GM18907 (cell line): ENCODE data around the gene PUM1.

ENCODE experiments used
- ATAC-seq: cut with Tn5 transposase; IDR thresholded peaks from one replicate; pipeline ENCODE4 v1.9.1; 2021; ENCODE audit warnings: mild to moderate bottlenecking, moderate library complexity; ENCODE audit not compliant: unreplicated experiment

PUM1 gene

GRCh38 chr1:30934613-30935012, 130.9 kb downstream of the PUM1 start:
- no peak for ATAC-seq

DNA sequence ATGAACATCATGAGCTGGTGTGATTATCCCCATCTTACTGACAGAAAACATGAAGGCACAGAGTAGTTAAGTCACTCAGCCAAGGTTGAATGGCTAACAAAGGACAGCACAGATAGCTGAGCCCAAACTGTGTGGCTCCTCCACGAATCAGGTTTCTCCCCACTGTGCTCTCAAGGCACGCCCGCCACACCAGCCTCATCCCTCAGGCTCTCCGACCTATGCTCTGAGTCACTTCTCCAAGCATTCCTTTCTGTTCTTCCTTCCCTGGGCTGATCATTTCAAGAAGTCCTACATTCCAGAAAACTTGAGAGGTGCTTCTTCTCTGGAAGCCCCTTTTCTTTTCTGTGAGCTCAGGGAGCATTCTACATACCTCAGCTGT, 131.7 kb downstream of the PUM1 start:
- ATAC-seq: no peak

DNA sequence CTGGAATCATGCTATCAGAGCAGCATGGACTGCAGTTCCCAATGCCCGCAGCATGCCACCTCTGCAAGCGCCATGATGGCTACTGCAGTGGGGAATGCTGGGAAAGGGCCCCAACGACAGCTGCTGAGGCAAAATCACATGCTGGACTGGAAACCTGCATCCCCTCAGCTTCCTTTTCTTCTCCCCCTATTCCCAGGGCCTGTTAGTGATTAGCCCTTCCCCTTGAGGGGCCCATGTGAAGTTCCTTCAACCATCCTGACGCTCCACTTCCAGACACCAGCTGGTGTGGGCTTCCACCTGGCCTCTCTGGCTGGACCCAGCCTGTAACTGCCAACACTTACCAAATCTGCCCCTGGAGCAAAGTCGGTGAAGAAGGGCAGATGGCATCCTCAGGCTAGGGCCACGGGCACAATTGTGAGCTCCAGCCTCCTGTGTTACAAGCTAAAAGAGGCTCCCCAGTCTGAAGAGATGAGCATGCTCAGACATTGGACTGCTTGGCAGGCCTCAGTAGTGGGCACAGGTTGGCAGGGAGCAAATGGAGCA, 134.8 kb downstream of the PUM1 start:
- ATAC-seq: no peak

GRCh38 chr1:30929944-30930525, 135.5 kb downstream of the PUM1 start:
- ATAC-seq: no peak

GRCh38 chr1:30929135-30929889, 136.2 kb downstream of the PUM1 start:
- no peak for ATAC-seq

DNA sequence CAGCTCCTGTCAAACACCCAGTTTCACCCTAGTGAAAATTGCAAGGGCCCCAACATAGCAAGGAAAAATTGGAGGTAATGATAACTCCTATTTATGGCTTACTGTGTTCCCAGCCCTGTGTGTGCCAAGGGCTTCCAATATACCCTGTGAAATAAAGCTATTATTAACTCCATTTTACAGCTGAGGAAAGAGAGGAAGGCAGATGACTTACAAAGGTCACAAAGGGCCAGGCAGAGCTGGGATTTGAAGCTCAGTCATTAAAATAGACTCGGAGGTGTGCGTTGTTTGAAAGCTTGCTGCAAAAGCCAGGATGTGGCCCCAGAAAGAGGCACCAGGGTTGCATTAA, 136.8 kb downstream of the PUM1 start:
- ATAC-seq: no peak

GRCh38 chr1:30928171-30928570, 137.3 kb downstream of the PUM1 start:
- ATAC-seq: no peak

GRCh38 chr1:30927448-30927847, 138.1 kb downstream of the PUM1 start:
- no peak for ATAC-seq

DNA sequence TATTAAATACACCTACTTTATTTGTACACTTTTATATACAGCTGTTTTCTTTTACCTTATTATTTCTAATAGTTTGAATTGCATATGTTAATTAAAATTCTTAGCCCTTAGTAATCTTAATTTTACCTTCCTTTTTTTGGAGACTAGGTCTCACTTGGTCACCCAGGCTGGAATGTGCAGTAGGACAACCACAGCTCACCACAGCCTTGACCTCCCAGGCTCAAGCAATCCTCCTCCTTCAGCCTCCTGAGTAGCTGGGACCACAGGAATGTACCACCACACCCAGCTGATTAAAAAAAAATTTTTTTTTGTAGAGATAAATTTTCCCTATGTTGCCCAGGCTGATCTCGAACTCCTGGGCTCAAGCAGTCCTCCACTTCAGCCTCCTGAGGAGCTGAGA, 141.9 kb downstream of the PUM1 start:
- ATAC-seq: no peak

GRCh38 chr1:30920827-30921226, 144.7 kb downstream of the PUM1 start:
- ATAC-seq: no peak

- no peak for ATAC-seq
These were observed 146.3 kb downstream of the PUM1 start for GRCh38 chr1:30919025-30919881.

- no peak for ATAC-seq
These were observed 149.2 kb downstream of the PUM1 start for GRCh38 chr1:30916296-30916695.

DNA sequence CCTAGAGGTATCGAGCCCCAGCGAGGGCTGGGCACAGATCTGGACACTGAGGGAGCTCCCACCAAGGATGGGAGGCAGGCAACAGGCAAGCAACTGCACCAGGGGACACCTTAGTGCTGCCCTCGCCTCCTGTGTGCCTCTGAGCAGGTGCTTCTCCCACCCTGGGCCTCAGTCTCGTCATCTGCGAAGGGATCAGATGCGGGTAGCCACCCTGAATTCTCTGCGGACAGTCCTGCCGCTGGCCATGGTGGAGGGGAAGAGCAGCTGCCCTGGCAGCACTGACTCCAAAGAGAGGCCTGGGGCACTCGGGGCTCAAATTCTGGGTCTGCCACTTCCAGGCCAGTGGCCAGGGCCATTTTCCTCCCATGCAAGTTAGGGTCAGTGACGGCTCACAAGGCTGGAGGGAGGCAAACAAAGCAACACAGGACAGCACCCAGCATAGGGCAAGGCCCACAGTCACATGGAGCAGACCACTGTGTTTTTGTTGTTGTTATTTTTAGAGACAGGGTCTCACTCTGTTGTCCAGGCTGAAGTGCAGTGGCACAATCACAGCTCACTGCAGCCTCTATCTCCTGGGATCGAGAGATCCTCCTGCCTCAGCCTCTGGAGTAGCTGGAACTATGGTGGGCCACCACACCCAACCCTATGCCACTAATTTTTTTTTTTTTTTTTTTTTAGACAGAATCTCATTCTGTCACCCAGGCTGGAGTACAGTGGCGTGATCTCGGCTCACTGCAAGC, 149.9 kb downstream of the PUM1 start:
- ATAC-seq: no peak

DNA sequence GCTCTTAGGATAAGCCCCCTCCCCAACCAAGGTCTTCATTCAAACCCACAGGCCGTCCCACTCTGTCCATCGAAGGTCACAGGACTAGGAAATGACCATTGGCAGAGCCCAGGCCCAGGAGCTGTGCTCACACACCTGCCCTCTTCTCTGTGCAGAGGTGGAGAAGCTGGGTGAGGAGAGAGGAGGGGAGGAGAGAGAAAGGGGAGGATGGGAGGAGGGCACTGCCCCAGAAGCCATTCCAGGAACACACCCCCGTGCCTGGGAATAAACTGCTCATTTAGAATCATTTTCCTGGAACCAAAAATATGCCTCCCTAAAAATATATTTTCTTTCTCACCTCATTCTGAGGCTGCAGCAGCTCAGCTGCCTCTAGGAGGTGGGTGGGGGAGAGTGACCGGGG, 150.6 kb downstream of the PUM1 start:
- no peak for ATAC-seq

DNA sequence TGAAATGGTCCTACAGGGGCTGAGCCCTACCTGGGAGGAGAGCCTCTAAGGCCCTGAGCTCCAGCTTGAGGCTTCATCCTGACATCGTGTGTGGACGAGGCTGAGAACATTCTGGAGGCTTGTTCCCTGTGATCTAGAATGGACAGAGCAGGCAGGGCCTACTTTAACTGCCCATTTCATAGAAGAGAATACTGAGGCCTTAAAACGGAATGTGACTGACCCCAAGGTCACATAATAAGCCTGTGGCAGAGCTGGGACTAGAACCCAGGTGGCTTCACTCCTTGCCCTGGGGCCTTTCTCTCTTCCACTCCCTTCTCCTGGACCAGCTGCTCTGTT, 151.0 kb downstream of the PUM1 start:
- no peak for ATAC-seq

- no peak for ATAC-seq
These were observed 152.4 kb downstream of the PUM1 start for GRCh38 chr1:30912913-30913652.

DNA sequence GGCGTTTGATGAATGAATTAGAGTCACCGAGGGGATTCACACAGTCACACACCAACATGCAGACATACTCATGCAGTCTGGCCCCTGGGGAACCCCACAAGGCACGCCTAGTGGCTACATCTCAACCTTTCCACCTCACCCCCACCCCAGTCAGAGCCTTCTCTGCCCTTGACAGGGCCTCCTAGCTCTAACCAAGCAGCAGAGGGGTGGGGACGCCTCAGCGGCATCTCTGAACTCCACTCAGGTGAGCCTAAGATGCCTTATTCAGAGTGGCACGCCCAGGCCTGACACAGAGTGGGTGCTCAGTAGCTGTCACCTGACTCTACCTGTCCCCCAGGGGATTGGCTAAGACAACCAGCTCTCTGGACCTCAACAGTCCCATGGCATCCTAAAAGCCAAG, 153.3 kb downstream of the PUM1 start:
- ATAC-seq: no peak

DNA sequence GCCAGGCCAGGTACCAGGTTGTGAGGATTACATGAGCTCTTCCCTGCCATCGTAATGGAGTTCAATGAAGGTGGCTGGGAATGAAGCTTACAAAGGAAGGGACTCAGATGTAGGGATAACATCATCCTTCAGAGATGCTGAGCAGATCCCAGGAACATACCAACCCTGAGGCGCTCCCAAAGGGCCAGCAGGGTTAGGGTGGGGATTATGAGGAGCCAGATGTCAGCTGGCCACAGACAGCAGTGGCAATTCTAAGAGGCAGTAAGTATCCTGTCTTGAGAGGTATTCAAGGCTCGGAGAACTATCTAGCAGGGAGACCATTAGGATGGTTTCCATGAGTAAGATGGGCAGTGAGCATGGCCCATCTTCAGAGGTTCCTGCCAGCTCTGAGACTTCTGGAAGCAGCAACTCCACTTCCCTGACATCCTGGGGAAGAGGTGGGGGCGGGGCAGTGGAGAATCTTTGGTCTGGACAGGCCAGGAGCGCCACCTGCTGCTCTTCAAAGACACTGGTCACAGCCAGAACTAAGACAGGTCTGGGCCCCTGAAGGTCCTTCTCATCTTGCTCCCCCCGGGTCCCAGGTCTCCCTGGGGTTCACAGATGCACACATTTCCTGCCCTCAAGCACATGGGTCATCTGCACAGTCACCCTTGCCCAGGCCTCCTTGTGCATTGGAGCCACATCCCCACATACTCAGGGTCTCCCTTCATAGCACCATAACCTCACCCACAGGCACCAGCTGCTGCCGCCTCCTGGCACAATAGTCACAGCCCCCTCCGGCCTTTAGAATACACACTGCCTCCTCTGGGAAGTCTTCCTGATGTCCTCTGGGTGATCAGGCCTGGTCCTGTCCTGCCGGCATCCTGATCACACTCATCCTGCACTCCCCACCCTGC, 154.2 kb downstream of the PUM1 start:
- no peak for ATAC-seq

DNA sequence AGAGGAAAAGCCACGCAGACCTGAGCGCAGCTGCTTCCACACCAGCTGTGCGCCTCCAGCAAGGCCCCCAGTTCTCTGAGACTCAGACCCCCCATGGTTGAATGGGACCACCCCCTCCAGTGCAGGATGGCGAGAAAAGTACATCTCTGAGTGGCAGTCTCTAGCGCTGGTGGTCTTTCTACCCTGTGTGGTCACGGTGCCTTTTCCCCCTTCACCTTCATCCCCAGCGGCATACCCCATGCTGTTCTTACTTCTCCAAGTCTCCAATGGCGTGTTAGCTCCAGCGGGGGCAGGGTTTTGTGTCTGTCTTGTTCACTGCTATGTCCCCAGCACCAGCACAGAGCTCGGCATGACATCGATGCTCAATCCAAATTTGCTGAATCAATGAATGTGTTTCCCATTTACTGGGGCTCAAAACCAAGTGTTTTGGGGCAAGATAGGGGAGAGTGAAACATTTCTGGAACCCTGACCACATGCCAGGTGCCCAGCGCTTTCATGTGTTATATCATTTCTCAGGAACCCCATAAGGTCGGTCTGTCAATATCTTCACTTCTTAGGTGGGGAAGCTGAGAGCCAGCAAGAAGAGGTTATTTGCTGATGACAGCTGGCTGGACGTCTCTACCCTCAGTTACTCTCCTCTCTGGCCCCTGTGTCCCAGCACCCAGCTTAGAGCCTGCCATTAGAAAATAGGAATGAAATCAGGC, 156.0 kb downstream of the PUM1 start:
- ATAC-seq: no peak
